Esophagus muscularis mucosa (tissue), 4 donors: ENCODE results near the gene BNC2. TPM values are rescaled to one million over a fixed set of nuclear protein-coding genes. Genes with fewer than 3 reads are reported as not detected.
A peak's percentile ranks its signal among the peaks of the same experiment; 100 is the strongest.
"Not testable (repeated sequence)": the region's sequence is repeated elsewhere in the genome, so short reads cannot be mapped to it uniquely, and the experiment has no call there.

Experiments used
- DNase-seq: peaks from one replicate; pipeline ENCODE4 v3.0.0-alpha.2; 2017; ENCODE audit errors: extremely low spot score
- H3K27ac ChIP-seq, 4 donors: fragments of 200-600 bp; sonication (generic); replicated peaks in 1 of 4; 1 replicate in 3 of 4; 2 replicates in 1 of 4; pipeline ENCODE4 v1.5.1; 2016 to 2019; ENCODE audit warnings: mild to moderate bottlenecking in 1 of 4
- H3K27me3 ChIP-seq, 4 donors: fragments of 200-600 bp; sonication (generic); one replicate each; pipeline versions ENCODE4 v1.5.1 to v1.6.0; 2016 to 2019
- H3K36me3 ChIP-seq, 4 donors: fragments of 200-600 bp; sonication (generic); one replicate each; pipeline ENCODE4 v1.5.1; 2016 to 2019
- H3K4me1 ChIP-seq, 4 donors: fragments of 200-600 bp; sonication (generic); one replicate each; pipeline ENCODE4 v1.5.1; 2016 to 2019
- H3K4me3 ChIP-seq, 4 donors: fragments of 200-600 bp; sonication (generic); 1 replicate in 2 of 4; 2 replicates in 2 of 4; pipeline ENCODE4 v1.5.1; 2016 to 2019; ENCODE audit warnings: mild to moderate bottlenecking in 4 of 4, moderate library complexity in 1 of 4
- H3K9me3 ChIP-seq, 4 donors: fragments of 200-600 bp; sonication (generic); 1 replicate in 3 of 4; 2 replicates in 1 of 4; pipeline ENCODE4 v1.5.1; 2016 to 2019
- CTCF ChIP-seq, 3 experiments: fragments of 200-600 bp in 2 of 3; fragments of 450-650 bp in 1 of 3; sonication (generic) in 2 of 3; IDR thresholded peaks; one replicate each; pipeline ENCODE4 v1.5.1; 2017 to 2019; ENCODE audit warnings: antibody characterized with exemption in 3 of 3, mild to moderate bottlenecking in 2 of 3, moderate library complexity in 1 of 3
- EP300 ChIP-seq: sonication (generic); formaldehyde crosslinking; IDR thresholded peaks from one replicate; pipeline ENCODE4 v1.6.1; 2017; ENCODE audit warnings: antibody characterized with exemption
- POLR2A ChIP-seq: fragments of 450-650 bp; IDR thresholded peaks from one replicate; pipeline ENCODE4 v1.6.1; 2017; ENCODE audit warnings: antibody characterized with exemption, moderate library complexity, mild to moderate bottlenecking, low read depth
- POLR2AphosphoS5 ChIP-seq, 2 donors: sonication (generic); formaldehyde crosslinking; IDR thresholded peaks; one replicate each; pipeline ENCODE4 v1.6.1; 2017; ENCODE audit warnings: antibody characterized with exemption in 2 of 2
- WGBS: methylation state at CpG from one replicate; pipeline ENCODE4 v1.1.5; 2018; 5-methylcytosine and 5-hydroxymethylcytosine counted together
- intact Hi-C: fragments of 100-400 bp; cut with DNase I; formaldehyde crosslinking; loops from one replicate; pipeline ENCODE4 v1.15.1; 2023
- total RNA-seq, 4 donors: library from RNA; depleted of rRNA; stranded (reverse); fragments of >200 nt; gene quantifications; one replicate each; pipeline versions ENCODE4 v1.1.0 to v1.2.1, GENCODE V29; 2016

BNC2 gene
- total RNA-seq = 100 to 1,000 TPM in 3 of 4 donors, 10 to 100 TPM in 1; 95.3 to 138 (median 123) TPM

GRCh38 chr9:16870596-16871335 lies at the start of gene BNC2:
Gene BNC2 (minus strand): TSS chr9:16870670. CDS start chr9:16870648, 22 bp downstream.
- WGBS = 2% methylated on average over 42 of the region's 58 CpGs
- peak in 1 of 3 experiments; percentile 5 for TF ChIP-seq CTCF (IDR thresholded peaks at IDR 0.05)
- no peak for TF ChIP-seq EP300
- TF ChIP-seq POLR2AphosphoS5 (IDR thresholded peaks at IDR 0.05) = peak; percentile 31 to 41
- TF ChIP-seq POLR2A = no peak
- intact Hi-C loops = loop anchor here (5.0 kb wide), 1 partner anchor 678 kb away; no protein-coding TSS in a partner anchor
- no peak for DNase-seq
- Histone ChIP-seq H3K4me1 (peaks cover 11 to 37% (median 25%) of the 10 kb centered on the region in 4 donors), H3K4me3 (peak within 1 kb of the TSS; percentile 80 to 94 (median 88)), H3K27ac (peak within 1 kb of the TSS; percentile 89 to 97 (median 95)), H3K36me3 (no peaks in the 10 kb centered on the region), H3K9me3 (no peaks in the 10 kb centered on the region), H3K27me3 (no peaks in the 10 kb centered on the region)

GRCh38 chr9:16918920-16919319 lies 48.5 kb upstream of the BNC2 start:
- intact Hi-C loops = no loop called here
- no peak for DNase-seq
- Histone ChIP-seq H3K4me1 (no peaks in the 10 kb centered on the region), H3K27ac (no peak overlapping the region), H3K9me3 (no peaks in the 10 kb centered on the region), H3K27me3 (no peaks in the 10 kb centered on the region), H3K4me3 (no peak overlapping the region), H3K36me3 (no peaks in the 10 kb centered on the region)
- 77% methylated on average over 4 of the region's 4 CpGs for WGBS
- TF ChIP-seq EP300 (no peak), POLR2A (no peak), CTCF (IDR thresholded peaks at IDR 0.05) (no peak), POLR2AphosphoS5 (IDR thresholded peaks at IDR 0.05) (no peak)

GRCh38 chr9:16915126-16915831 lies 44.8 kb upstream of the BNC2 start:
- no peaks in the 10 kb centered on the region for H3K4me1 ChIP-seq
- TF ChIP-seq POLR2A = no peak
- no peak for TF ChIP-seq POLR2AphosphoS5 (IDR thresholded peaks at IDR 0.05)
- TF ChIP-seq EP300 = no peak
- TF ChIP-seq CTCF (IDR thresholded peaks at IDR 0.05) = no peak
- intact Hi-C loops = no loop called here
- no peak overlapping the region for H3K27ac ChIP-seq
- no peaks in the 10 kb centered on the region for H3K36me3 ChIP-seq
- 87% methylated on average over 6 of the region's 6 CpGs for WGBS
- no peaks in the 10 kb centered on the region for H3K9me3 ChIP-seq
- no peak for DNase-seq
- H3K27me3 ChIP-seq = no peaks in the 10 kb centered on the region
- no peak overlapping the region for H3K4me3 ChIP-seq

GRCh38 chr9:16912197-16912596 lies 41.7 kb upstream of the BNC2 start:
- no peak overlapping the region for H3K27ac ChIP-seq
- intact Hi-C loops = no loop called here
- no peak overlapping the region for H3K4me3 ChIP-seq
- H3K27me3 ChIP-seq = no peaks in the 10 kb centered on the region
- WGBS = 65% methylated on average over 2 of the region's 2 CpGs
- no peaks in the 10 kb centered on the region for H3K9me3 ChIP-seq
- no peaks in the 10 kb centered on the region for H3K36me3 ChIP-seq
- TF ChIP-seq POLR2A (no peak), POLR2AphosphoS5 (IDR thresholded peaks at IDR 0.05) (no peak), EP300 (no peak), CTCF (IDR thresholded peaks at IDR 0.05) (no peak)
- H3K4me1 ChIP-seq = no peaks in the 10 kb centered on the region
- DNase-seq = no peak

GRCh38 chr9:16908206-16908605 lies 37.7 kb upstream of the BNC2 start:
- intact Hi-C loops, H3K4me1 ChIP-seq, H3K9me3 ChIP-seq, H3K36me3 ChIP-seq, H3K27me3 ChIP-seq, DNase-seq, H3K4me3 ChIP-seq, H3K27ac ChIP-seq: not testable (repeated sequence)
